Activated naive CD8-positive, alpha-beta T cell treated with anti-CD3 and anti-CD28 coated beads, Interleukin-2, amount 50 U/mL, for 24 hours (primary cell): Measurements from ENCODE around the gene RAB6B.
"Not testable (repeated sequence)": the region's sequence is repeated elsewhere in the genome, so short reads cannot be mapped to it uniquely, and the experiment has no call there.

Source experiments
- ATAC-seq: fragments of 150-1000 bp; cut with Tn5 transposase; one replicate; pipeline ENCODE4 v1.10.0; 2021
- DNase-seq: peaks from one replicate; pipeline ENCODE4 v3.0.0; 2021
- H3K27ac Mint-ChIP-seq: one replicate; pipeline ENCODE4 v1.8.0; 2021; ENCODE audit warnings: mild to moderate bottlenecking, mixed read lengths
- H3K27me3 Mint-ChIP-seq: one replicate; pipeline ENCODE4 v1.8.0; 2021; ENCODE audit warnings: mixed read lengths
- H3K36me3 Mint-ChIP-seq: one replicate; pipeline ENCODE4 v1.8.0; 2021; ENCODE audit warnings: low read depth, mixed read lengths
- H3K4me1 Mint-ChIP-seq: one replicate; pipeline ENCODE4 v1.8.0; 2021; ENCODE audit warnings: mixed read lengths
- H3K4me3 Mint-ChIP-seq: one replicate; pipeline ENCODE4 v1.8.0; 2021; ENCODE audit warnings: mild to moderate bottlenecking, moderate library complexity, mixed read lengths
- H3K9me3 Mint-ChIP-seq: one replicate; pipeline ENCODE4 v1.8.0; 2021; ENCODE audit warnings: mixed read lengths

RAB6B gene

DNA sequence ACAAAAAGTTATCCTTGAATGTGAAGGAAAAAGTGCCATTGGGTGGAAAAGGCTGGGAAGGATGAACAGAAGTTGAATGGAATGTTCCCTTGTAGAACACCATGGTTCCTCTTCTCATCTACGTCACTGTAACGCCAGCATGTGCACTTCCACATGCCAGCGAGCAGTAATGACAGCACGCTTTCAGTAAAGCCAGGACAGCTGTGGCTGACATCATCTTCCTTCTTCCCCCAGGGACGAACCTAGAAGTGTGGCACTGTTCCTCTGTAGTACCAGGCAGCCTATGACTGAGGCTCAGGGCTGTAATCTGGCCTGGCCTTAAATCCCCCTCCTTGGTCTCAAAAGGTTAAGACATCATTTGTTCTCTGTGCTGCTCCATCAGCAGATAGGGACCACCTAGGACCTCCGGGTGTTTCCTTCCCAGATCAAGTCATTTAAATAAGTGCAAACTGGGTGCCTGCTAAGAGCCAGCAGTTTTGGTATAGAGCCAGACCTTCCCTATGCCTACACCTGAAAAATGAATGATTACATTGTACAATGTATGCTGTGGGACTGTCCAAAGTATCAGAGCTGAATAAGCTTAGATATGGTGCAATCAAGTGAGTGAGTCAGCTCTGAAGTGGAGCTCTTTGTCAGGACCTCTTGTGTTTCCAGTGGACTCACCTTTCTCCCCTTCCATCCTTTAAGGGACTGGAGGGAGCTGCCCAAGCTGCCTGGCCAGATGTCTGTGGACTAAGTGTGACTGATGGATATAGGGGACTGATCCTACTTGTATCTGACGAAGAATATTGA is 95.7 kb downstream of the RAB6B start:
- no peak overlapping the region for H3K4me3 Mint-ChIP-seq
- no peaks in the 10 kb centered on the region for H3K36me3 Mint-ChIP-seq
- DNase-seq (no peak), ATAC-seq (no peak)
- no peak overlapping the region for H3K27ac Mint-ChIP-seq
- no peaks in the 10 kb centered on the region for H3K9me3 Mint-ChIP-seq
- peaks cover 2% of the 10 kb centered on the region for H3K4me1 Mint-ChIP-seq
- peaks cover 14% of the 10 kb centered on the region for H3K27me3 Mint-ChIP-seq

DNA sequence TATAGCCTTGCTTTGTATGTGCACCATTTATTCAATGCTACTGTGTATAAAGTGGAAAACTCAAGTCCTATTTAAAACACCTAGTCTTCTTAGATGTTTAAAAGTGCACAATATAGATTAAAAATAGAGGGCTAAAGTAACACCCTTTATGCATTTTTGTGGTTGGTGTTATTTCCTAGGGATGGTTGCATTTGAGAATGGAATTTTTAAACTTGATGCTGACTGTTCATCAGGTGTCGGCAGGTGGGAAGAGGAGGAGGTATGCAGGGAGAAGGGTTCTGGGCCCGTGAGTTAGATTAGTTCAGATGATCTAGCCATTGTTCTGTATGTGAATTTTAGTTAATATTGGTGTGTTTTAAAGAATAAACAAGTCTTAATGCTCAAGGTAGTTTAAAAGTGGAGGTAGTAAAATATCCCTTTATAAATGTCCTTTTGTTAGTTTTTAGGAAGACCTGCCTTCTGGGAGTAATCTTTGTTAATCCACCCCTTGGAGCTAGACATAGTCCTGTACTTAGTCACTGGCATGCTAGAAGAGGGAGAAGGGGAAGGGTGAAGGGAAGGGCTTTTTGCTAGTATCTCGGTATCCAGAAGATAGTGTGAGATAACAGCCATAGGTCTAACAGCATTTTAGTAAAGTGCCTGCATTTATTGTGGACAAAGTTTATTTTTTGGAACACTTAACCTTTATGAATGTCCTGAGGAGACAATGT is 98.1 kb downstream of the RAB6B start:
- Mint-ChIP-seq H3K36me3 (peaks cover 2% of the 10 kb centered on the region), H3K4me1 (no peaks in the 10 kb centered on the region), H3K4me3 (no peak overlapping the region), H3K9me3 (peaks cover 5% of the 10 kb centered on the region), H3K27me3 (peaks cover 17% of the 10 kb centered on the region), H3K27ac (no peak overlapping the region)
- no peak for DNase-seq
- no peak for ATAC-seq

DNA sequence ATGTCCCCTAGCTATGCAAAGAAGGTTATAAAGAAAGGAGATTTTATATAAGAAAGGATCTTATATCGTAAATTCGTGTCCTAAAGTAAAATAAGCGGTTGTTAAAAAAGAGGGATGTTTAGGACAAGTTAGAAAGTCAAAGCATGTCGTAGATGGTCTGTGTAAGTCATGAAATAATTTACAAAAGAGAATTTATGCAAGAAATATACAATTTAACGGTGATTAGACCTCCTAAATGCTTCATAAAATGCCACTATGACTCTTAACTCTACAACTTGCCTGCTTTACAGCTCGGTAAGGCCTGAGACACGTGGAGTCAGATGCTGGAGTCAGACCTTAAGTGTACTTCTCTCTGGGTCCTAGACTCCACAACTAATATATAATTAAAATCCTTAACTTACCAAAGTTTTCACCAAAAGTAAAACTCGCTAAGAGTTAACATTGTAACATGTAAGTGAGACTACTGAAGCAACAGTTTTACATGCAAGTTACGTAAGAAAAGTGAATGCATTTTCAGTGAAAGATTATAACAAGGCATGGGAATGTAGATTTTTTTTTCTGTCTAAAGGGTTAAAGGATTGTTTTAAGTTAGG is 103.4 kb downstream of the RAB6B start:
- Mint-ChIP-seq H3K27ac (no peak overlapping the region), H3K4me3 (no peak overlapping the region), H3K27me3 (peaks cover 11% of the 10 kb centered on the region), H3K36me3 (peaks cover 5% of the 10 kb centered on the region), H3K4me1 (no peaks in the 10 kb centered on the region), H3K9me3 (peaks cover 18% of the 10 kb centered on the region)
- DNase-seq, result no peak
- ATAC-seq, result no peak

DNA sequence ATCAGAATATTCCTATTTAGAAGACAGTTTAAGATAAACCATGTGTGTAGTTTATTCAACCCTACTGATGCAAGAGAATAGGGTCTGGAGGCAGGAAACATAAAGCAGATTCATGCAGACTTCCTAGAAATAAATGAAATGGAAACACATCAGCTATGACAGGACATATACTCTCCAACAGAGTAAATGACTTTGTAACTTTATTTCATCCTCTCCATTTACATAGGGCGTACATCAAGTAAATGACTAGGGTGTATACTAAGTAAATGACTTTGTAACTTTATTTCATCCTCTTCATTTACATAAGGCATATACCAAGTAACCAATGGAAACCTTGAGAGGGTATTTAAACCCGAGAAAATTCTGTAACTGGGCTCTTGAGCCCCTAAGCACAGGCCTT is 107.7 kb downstream of the RAB6B start:
- peaks cover 8% of the 10 kb centered on the region for H3K27me3 Mint-ChIP-seq
- DNase-seq, result no peak
- H3K4me1 Mint-ChIP-seq, result no peaks in the 10 kb centered on the region
- H3K9me3 Mint-ChIP-seq, result peaks cover 17% of the 10 kb centered on the region
- peaks cover 5% of the 10 kb centered on the region for H3K36me3 Mint-ChIP-seq
- H3K4me3 Mint-ChIP-seq, result no peak overlapping the region
- no peak overlapping the region for H3K27ac Mint-ChIP-seq
- ATAC-seq, result no peak

DNA sequence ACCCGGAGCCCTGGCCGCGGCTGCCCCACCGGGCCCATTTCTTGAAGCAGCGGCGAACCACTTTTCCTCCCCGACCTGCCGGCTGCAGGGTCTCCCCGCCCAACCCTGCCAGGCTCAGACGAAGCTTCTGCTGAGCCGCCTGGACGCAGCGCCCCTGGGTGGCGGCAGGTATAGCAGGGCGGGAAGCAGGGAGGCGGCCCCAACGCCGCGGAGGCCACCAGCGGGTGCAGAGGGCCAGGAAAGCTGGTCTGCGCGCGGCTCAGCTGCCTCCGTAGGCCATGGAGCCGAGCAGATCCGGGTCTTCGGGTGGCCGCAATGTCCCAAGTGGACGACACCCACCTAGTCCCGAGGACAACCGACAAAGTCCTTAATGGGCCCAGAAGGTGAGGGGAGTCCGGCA is 111.9 kb downstream of the RAB6B start:
- ATAC-seq (no peak), DNase-seq (no peak)
- H3K36me3 Mint-ChIP-seq, result no peaks in the 10 kb centered on the region
- no peaks in the 10 kb centered on the region for H3K9me3 Mint-ChIP-seq
- H3K4me1 Mint-ChIP-seq, result no peaks in the 10 kb centered on the region
- no peak overlapping the region for H3K27ac Mint-ChIP-seq
- no peak overlapping the region for H3K4me3 Mint-ChIP-seq
- H3K27me3 Mint-ChIP-seq, result peaks cover 29% of the 10 kb centered on the region

DNA sequence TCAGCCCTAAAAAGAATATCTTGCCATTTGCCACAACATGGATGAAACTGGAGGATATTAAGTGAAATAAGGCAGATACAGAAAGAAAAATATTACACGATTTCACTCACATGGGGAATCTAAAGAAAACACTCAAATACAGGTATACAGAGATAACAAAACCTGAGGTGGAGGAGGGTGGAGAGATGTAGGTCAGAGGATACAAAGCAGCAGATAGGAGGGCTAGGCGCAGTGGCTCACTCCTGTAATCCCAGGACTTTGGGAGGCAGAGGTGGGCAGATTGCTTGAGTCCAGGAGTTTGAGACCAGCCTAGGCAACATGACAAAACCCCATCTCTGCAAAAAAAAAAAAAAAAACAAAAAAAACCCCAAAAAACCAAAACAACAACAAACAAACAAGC is 113.2 kb downstream of the RAB6B start:
- no peak for DNase-seq
- ATAC-seq, result no peak
- no peak overlapping the region for H3K27ac Mint-ChIP-seq
- H3K36me3 Mint-ChIP-seq, result no peaks in the 10 kb centered on the region
- no peaks in the 10 kb centered on the region for H3K9me3 Mint-ChIP-seq
- H3K27me3 Mint-ChIP-seq, result peaks cover 27% of the 10 kb centered on the region
- H3K4me1 Mint-ChIP-seq, result no peaks in the 10 kb centered on the region
- no peak overlapping the region for H3K4me3 Mint-ChIP-seq

DNA sequence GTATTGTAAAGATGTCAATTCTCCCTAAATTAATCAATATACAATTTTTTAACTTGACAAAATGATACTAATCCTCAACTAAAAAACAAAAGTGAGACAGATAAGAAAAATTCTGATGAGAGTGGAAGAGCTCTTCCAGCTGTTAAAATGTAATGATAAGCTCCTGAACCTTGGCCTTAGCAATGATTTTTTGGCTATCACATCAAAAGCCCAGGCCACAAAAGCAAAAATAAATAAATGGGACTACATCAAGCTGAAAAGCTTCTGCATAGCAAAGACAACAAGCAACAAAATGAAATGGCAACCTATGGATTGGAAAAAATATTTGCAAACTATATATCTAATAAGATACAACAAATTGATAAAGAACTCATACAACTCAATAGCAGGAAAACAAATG is 114.1 kb downstream of the RAB6B start:
- H3K27ac Mint-ChIP-seq, result no peak overlapping the region
- ATAC-seq (no peak), DNase-seq (no peak)
- no peaks in the 10 kb centered on the region for H3K4me1 Mint-ChIP-seq
- H3K4me3 Mint-ChIP-seq, result no peak overlapping the region
- H3K9me3 Mint-ChIP-seq, result no peaks in the 10 kb centered on the region
- peaks cover 27% of the 10 kb centered on the region for H3K27me3 Mint-ChIP-seq
- no peaks in the 10 kb centered on the region for H3K36me3 Mint-ChIP-seq

DNA sequence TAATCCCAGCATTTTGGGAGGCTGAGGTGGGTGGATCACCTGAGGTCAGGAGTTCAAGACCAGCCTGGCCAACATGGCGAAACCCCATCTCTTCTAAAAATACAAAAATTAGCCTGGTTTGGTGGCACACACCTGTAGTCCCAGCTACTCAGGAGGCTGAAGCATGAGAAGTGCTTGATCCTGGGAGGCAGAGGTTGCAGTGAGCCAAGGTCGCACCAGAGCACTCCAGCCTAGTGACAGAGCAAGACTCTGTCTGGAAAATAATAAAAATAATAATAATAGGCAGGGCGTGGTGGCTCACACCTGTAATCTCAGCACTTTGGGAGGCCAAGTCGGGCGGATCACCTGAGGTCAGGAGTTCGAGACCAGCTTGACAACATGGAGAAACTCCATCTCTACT is 114.9 kb downstream of the RAB6B start:
- not testable (repeated sequence) for H3K4me3 Mint-ChIP-seq, ATAC-seq, H3K4me1 Mint-ChIP-seq, H3K36me3 Mint-ChIP-seq, H3K9me3 Mint-ChIP-seq, DNase-seq, H3K27ac Mint-ChIP-seq
- H3K27me3 Mint-ChIP-seq, result peaks cover 27% of the 10 kb centered on the region

DNA sequence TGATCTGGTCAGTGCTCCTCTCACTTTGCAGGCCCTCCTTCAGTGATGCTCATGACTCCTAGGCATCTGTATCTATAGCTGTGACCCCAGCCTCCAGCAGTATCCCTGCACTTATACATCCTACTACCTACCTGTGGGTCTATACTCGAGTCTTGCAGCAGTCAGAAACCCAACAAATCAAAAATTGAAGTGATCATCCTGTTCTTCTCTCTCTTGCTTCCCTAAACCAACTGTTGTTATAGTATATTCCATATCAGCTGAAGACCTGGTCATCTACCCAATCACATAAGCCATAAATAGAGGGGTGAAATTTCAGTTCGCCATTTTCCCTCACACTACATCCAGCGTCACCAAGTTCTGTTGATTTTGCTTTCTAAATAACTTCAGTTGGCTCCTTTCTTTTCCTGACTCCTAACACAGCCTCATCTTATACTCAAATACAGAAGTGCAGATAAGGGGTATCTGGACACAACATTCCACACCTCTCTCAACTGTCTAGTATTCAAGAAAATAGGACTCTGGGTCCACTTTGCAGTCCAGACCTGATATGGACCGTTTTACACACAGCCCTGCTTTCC is 116.0 kb downstream of the RAB6B start:
- ATAC-seq, result no peak
- Mint-ChIP-seq H3K9me3 (no peaks in the 10 kb centered on the region), H3K4me3 (no peak overlapping the region), H3K4me1 (no peaks in the 10 kb centered on the region), H3K36me3 (no peaks in the 10 kb centered on the region), H3K27me3 (peaks cover 33% of the 10 kb centered on the region), H3K27ac (no peak overlapping the region)
- DNase-seq, result no peak

DNA sequence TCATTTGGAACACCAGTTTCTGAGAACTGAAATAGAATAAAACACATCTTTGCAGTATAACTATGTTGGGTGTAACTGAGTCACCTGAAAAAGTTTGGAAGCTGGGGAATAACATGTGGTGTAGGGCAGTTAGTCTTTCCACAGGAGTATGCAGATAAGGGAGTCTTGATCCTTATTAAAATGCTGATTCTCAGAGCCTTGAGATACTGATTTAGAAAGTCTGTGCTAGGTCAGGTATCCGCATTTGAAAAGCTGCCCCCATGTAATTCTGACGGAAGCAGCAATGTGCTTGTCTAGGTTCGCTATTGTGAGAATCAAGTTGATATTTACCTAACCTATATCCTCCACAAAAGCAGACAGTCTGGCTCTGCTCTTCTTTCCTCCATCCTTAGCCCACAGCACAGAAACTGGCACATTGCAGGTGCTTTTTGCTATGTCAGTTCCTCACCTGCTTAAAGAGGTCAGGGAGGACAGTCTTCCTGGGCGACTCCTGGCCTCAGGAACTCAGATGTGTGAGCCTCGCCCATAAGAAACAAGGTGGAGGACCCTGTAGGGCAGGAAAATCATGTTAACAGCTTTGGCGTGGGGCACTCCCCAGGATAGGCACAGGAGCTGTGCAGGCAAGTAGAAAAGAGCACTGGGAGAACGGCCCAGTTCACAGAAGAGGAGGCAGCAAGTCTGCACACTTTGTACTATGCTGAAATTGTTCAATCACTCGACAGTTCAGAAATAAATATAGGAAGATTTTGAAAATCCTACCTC is 117.7 kb downstream of the RAB6B start:
- Mint-ChIP-seq H3K4me1 (no peaks in the 10 kb centered on the region), H3K36me3 (no peaks in the 10 kb centered on the region), H3K27me3 (peaks cover 29% of the 10 kb centered on the region), H3K4me3 (no peak overlapping the region), H3K27ac (no peak overlapping the region), H3K9me3 (no peaks in the 10 kb centered on the region)
- DNase-seq (no peak), ATAC-seq (no peak)

DNA sequence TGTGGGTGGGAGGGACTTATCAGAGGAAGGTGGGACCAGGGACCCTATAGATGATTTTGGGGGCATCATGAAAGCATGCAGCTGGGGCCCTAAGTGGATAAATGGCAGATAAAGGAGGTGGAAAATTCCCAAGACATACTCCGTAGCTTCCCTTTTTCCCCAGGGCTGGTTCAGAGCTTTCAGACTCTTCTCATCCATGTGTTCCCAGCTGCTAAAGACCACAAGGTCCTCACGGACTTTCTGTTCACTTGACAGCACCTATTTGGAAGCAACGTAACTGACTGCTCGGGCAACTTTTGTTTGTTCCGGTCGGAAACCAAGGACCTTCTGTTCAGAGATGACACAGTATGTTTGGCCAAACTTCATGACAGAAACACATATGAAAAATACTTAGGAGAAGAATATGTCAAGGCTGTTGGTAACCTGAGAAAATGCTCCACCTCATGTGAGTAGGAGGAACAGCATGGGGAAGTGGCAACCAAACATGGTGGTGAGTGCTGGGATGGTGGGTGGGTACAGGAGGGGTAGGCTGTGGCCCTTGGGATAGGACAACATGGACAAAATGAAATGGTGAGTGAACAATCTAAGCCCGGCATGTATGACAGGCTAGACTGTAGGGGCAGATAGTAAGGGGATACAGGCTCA is 118.8 kb downstream of the RAB6B start:
- Mint-ChIP-seq H3K27ac (no peak overlapping the region), H3K4me1 (no peaks in the 10 kb centered on the region), H3K9me3 (no peaks in the 10 kb centered on the region), H3K27me3 (peaks cover 22% of the 10 kb centered on the region), H3K4me3 (no peak overlapping the region), H3K36me3 (no peaks in the 10 kb centered on the region)
- DNase-seq (no peak), ATAC-seq (no peak)

DNA sequence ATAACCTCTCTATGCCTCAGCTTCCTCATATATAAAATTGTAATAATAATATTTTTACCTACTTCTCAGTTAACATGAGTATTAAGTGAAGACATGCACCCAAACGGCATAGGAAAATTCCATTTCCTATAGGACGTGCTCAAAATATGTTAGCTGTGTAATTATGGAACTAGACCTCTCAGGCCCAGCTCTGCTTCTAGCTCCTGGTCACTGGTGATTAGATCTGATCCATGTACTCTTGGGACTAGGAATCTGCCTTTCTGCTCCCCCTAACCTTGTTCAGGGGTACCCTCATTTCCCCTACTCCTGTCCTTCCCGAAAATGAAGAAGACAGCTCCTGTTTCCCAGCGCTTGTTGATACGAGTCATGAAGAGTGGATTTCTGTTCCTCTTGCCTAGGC is 119.8 kb downstream of the RAB6B start:
- H3K27me3 Mint-ChIP-seq, result peaks cover 16% of the 10 kb centered on the region

DNA sequence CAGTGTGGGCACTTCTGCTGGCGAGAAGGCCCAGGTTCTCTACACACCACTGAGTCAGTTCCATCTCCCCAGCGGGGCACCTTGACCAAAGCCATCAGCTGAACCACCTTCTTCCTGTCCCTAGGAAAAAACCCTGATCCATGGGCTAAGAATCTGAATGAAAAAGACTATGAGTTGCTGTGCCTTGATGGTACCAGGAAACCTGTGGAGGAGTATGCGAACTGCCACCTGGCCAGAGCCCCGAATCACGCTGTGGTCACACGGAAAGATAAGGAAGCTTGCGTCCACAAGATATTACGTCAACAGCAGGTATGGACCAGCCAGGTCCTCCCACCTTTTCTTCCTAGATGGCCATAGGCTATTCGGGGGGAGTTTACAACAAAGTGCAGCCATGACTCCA is 120.4 kb downstream of the RAB6B start:
- ATAC-seq, result no peak
- Mint-ChIP-seq H3K27me3 (peaks cover 16% of the 10 kb centered on the region), H3K36me3 (no peaks in the 10 kb centered on the region), H3K4me3 (no peak overlapping the region), H3K27ac (no peak overlapping the region), H3K4me1 (no peaks in the 10 kb centered on the region), H3K9me3 (no peaks in the 10 kb centered on the region)
- DNase-seq, result no peak

More for the DNA sequence above, 119.8 kb downstream of the RAB6B start:
- H3K9me3 Mint-ChIP-seq, result no peaks in the 10 kb centered on the region
- H3K4me3 Mint-ChIP-seq, result no peak overlapping the region
- H3K36me3 Mint-ChIP-seq, result no peaks in the 10 kb centered on the region
- ATAC-seq (no peak), DNase-seq (no peak)
- H3K27ac Mint-ChIP-seq, result no peak overlapping the region
- H3K4me1 Mint-ChIP-seq, result no peaks in the 10 kb centered on the region
